ENCODE results near the gene POLR3G.

The POLR3G gene

DNA sequence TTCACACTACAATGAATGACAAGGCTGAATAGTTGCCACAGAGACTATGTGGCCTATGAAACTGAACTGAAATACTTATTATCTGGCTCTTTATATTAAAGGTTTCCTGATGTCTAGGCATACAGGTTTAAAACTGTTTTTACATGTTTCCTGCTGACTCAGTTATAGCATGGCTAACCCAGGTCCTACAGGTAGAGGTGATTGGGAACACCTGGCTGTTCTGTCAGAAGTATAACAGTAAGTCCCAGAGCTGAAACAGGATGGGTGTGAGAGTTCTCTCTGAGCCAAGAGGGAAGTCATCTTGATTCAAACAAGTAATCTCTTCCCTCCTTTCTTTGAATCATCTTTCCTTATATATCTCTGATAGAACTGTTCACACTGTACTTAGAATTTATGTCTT, 79.0 kb downstream of the POLR3G start:
- Histone ChIP-seq H3K4me3 (ENCODE audit: low read depth, low read length) (no peak overlapping the region), H3K9ac (ENCODE audit: low read depth, low read length) (no peak overlapping the region), H3K27ac (ENCODE audit: low read depth, low read length) (peak overlapping the region; percentile 76), H3K4me1 (ENCODE audit: control insufficient read depth, insufficient read depth, low read length) (peaks cover 48% of the 10 kb centered on the region), H3K27me3 (ENCODE audit: control insufficient read depth, insufficient read depth, low read length) (no peaks in the 10 kb centered on the region), H3K36me3 (ENCODE audit: control insufficient read depth, insufficient read depth, low read length) (no peaks in the 10 kb centered on the region), H3K9me3 (ENCODE audit: control insufficient read depth, insufficient read depth, low read length) (no peaks in the 10 kb centered on the region)

DNA sequence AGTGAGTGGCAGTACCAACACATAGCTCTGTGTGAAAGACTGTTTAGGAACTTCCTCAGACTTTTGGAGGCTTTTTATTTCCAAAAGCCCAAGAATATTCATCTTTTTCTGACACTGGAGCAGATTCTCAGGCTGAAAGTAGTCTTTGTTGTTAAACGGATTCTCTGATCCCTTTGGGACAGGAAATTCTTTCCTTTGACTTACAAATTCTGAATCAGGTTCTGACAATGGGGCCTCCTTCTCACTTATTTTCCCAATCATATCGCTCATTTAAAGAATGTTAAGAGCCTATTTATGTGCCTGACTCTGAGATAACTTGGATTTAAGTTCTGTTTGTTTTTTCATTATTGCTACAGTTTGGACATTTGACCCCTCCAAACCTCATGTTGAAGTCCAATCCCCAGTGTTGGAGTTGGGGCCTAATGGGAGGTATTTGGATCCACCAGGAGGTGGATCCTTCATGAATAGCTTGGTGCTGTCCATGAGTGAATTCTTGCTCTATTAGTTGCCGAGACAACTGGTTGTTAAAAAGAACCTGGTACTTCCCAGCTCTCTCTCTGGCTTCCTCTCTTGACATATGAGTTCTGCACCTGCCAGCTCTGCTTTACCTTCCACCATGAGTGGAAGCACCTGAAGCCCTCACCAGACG, 79.8 kb downstream of the POLR3G start:
- no peaks in the 10 kb centered on the region for H3K36me3 ChIP-seq (ENCODE audit: control insufficient read depth, insufficient read depth, low read length)
- H3K4me1 ChIP-seq (ENCODE audit: control insufficient read depth, insufficient read depth, low read length): peaks cover 46% of the 10 kb centered on the region
- no peaks in the 10 kb centered on the region for H3K9me3 ChIP-seq (ENCODE audit: control insufficient read depth, insufficient read depth, low read length)
- H3K27me3 ChIP-seq (ENCODE audit: control insufficient read depth, insufficient read depth, low read length): no peaks in the 10 kb centered on the region
- no peak overlapping the region for H3K4me3 ChIP-seq (ENCODE audit: low read depth, low read length)
- H3K9ac ChIP-seq (ENCODE audit: low read depth, low read length): no peak overlapping the region
- peak overlapping the region; percentile 76 for H3K27ac ChIP-seq (ENCODE audit: low read depth, low read length)

DNA sequence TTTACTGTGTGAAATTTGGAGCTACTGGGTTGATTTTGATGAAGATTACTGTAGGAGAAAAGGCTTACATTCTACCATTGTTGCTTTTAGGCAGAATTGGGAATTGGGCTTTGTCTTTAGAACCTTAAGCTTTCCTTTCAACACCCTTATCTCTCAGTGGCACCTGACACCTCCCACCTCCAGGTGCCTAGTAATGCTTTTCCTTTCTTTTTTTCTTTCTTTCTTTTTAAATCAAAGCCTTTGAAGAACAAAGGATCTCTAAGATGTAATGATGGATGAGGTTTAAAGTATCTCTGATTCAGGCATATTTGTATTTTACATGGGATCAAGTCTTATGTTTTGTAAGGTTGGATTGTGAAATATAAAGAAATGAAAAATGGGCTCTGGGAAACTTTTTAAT, 81.0 kb downstream of the POLR3G start:
- H3K9ac ChIP-seq (ENCODE audit: low read depth, low read length): no peak overlapping the region
- H3K4me3 ChIP-seq (ENCODE audit: low read depth, low read length): no peak overlapping the region
- no peaks in the 10 kb centered on the region for H3K9me3 ChIP-seq (ENCODE audit: control insufficient read depth, insufficient read depth, low read length)
- peaks cover 53% of the 10 kb centered on the region for H3K4me1 ChIP-seq (ENCODE audit: control insufficient read depth, insufficient read depth, low read length)
- H3K27ac ChIP-seq (ENCODE audit: low read depth, low read length): peak overlapping the region; percentile 76
- no peaks in the 10 kb centered on the region for H3K27me3 ChIP-seq (ENCODE audit: control insufficient read depth, insufficient read depth, low read length)
- no peaks in the 10 kb centered on the region for H3K36me3 ChIP-seq (ENCODE audit: control insufficient read depth, insufficient read depth, low read length)

DNA sequence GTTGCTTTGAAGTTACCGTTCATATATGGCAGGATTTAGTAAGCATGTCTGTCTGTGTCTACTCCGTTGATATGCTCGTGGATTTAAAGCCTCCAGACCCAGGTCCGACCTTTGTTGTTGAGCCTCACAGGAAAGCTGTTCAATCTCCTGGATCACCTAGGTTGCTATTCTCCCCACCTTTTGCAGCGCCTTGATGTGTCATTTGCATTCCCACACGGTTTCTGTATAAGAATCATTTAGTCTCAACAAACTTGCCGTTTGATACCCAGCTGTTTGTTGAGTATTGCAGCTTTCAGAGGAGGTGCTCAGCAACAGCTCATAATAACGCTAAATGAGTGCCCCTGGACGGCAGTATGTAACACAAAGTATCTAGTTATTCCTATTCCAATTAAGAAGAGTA, 82.7 kb downstream of the POLR3G start:
- H3K4me3 ChIP-seq (ENCODE audit: low read depth, low read length): peak overlapping the region; percentile 92
- H3K9me3 ChIP-seq (ENCODE audit: control insufficient read depth, insufficient read depth, low read length): no peaks in the 10 kb centered on the region
- H3K4me1 ChIP-seq (ENCODE audit: control insufficient read depth, insufficient read depth, low read length): peaks cover 70% of the 10 kb centered on the region
- no peaks in the 10 kb centered on the region for H3K27me3 ChIP-seq (ENCODE audit: control insufficient read depth, insufficient read depth, low read length)
- H3K36me3 ChIP-seq (ENCODE audit: control insufficient read depth, insufficient read depth, low read length): no peaks in the 10 kb centered on the region
- peak overlapping the region; percentile 65; the same call in 1 of the 2 replicates for H3K9ac ChIP-seq (ENCODE audit: low read depth, low read length)
- peak overlapping the region; percentile 29 for H3K27ac ChIP-seq (ENCODE audit: low read depth, low read length)

DNA sequence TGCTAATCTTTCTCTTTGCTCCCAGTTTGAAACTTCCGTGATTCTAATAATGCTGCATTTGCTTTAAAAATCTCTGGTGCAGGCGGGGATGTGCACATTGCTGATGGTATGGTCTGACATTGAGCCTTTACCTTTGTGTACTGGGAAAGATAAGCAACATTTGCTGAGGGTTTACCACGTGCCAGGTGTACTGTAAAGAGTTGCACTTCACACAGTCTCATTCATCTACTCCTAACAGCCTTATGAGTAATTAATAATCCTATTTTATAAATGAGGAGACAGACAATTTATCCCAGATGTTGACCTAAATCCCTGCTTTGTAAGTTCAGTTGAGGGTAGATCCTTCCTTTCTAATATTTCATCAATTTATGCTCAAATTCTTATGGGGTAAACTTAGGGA, 83.2 kb downstream of the POLR3G start:
- Histone ChIP-seq H3K9ac (ENCODE audit: low read depth, low read length) (peak overlapping the region; percentile 65), H3K9me3 (ENCODE audit: control insufficient read depth, insufficient read depth, low read length) (no peaks in the 10 kb centered on the region), H3K27ac (ENCODE audit: low read depth, low read length) (peak overlapping the region; percentile 87), H3K36me3 (ENCODE audit: control insufficient read depth, insufficient read depth, low read length) (no peaks in the 10 kb centered on the region), H3K27me3 (ENCODE audit: control insufficient read depth, insufficient read depth, low read length) (no peaks in the 10 kb centered on the region), H3K4me3 (ENCODE audit: low read depth, low read length) (peak overlapping the region; percentile 92), H3K4me1 (ENCODE audit: control insufficient read depth, insufficient read depth, low read length) (peaks cover 75% of the 10 kb centered on the region)

DNA sequence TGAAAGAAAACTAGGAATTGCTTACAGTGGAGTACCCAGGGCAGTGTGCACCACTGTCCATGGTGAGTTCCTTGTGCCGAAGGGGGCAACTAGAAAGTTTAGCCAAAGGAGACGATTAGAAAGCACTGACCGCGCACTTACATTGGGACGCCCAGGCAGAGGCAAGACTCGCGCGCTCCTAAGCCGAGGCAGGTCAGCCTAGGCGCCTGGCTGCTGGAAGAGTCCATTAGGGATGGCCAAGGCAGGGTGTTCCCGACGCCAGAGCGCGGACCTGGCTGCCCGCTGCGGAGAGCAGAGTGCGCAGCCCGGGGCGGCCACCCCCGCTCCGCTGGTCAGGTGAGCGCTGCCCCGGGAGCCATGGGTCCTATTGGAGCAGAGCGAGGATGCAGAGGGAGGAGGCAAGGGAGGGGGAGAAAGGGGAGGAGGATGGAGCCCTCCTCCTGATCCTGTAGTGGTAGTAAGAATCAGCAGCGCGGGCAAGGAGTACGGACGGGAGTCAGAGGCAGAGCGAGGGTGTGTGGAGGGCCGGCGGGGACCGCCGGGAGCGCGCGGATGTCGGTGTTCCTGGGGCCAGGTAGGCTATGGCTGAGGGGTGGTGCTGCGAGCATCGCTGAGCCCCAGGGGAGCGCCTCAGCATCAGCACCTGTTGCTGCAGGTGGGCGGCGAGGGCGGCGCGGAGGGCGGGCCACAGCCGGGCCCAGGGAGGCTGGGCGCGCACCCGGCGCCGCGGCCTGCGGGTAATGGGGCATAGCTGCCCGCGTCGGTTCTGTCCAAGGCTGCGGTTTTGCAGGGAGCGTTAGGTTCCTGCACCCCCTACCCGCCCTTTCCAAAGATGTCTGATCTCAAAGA, 83.9 kb downstream of the POLR3G start, which contains the start of gene ADGRV1:
Gene ADGRV1, plus strand, starts transcription at position 454 of the 849 bp plus-strand sequence. Its CDS starts 99 bp downstream, at position 553.
- H3K27ac ChIP-seq (ENCODE audit: low read depth, low read length): peak within 1 kb of the TSS; percentile 92
- H3K36me3 ChIP-seq (ENCODE audit: control insufficient read depth, insufficient read depth, low read length): no peaks in the 10 kb centered on the region
- H3K9ac ChIP-seq (ENCODE audit: low read depth, low read length): peak within 1 kb of the TSS; percentile 71
- H3K9me3 ChIP-seq (ENCODE audit: control insufficient read depth, insufficient read depth, low read length): no peaks in the 10 kb centered on the region
- no peaks in the 10 kb centered on the region for H3K27me3 ChIP-seq (ENCODE audit: control insufficient read depth, insufficient read depth, low read length)
- peak within 1 kb of the TSS; percentile 92 for H3K4me3 ChIP-seq (ENCODE audit: low read depth, low read length)
- peaks cover 79% of the 10 kb centered on the region for H3K4me1 ChIP-seq (ENCODE audit: control insufficient read depth, insufficient read depth, low read length)

DNA sequence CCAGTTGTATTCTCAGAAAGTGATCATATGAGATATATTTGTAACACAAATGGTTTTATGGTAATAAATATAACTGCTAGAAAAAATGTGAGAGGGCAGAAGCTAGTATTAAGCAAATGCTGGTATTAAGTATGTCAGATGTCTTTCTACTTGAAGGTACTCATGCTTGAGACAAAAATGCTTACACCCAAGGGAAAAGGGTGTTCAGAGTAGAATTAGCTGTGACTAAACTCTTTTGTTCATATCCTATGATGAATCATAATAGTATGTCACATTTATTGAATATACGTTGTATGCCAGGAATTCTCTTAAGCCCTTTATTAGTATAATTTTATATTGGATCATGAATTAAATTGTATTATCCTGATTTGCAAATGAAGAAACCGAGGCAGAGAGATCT, 86.1 kb downstream of the POLR3G start:
- Histone ChIP-seq H3K27ac (ENCODE audit: low read depth, low read length) (peak overlapping the region; percentile 21), H3K9ac (ENCODE audit: low read depth, low read length) (no peak overlapping the region), H3K4me3 (ENCODE audit: low read depth, low read length) (peak overlapping the region; percentile 92), H3K9me3 (ENCODE audit: control insufficient read depth, insufficient read depth, low read length) (no peaks in the 10 kb centered on the region), H3K4me1 (ENCODE audit: control insufficient read depth, insufficient read depth, low read length) (peaks cover 74% of the 10 kb centered on the region), H3K27me3 (ENCODE audit: control insufficient read depth, insufficient read depth, low read length) (no peaks in the 10 kb centered on the region), H3K36me3 (ENCODE audit: control insufficient read depth, insufficient read depth, low read length) (no peaks in the 10 kb centered on the region)

DNA sequence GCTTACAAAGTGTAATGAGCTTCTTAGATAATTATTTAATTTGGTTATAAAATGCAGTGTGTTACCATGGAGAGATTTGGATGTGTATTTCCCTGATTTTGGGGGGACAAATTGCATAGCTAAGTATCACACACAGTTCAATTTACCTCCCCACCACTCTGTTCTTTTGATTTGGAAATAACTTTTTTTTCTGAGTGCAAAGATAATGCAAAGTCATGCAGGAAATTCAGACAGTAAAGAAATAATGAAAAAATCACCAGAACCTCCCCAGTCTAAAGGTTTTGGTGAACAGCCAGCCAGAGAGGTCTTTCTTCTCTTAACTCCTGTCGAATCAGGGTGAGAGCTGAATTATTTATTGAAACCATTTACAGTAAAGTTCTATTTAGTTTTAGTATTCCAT, 87.1 kb downstream of the POLR3G start:
- H3K36me3 ChIP-seq (ENCODE audit: control insufficient read depth, insufficient read depth, low read length): no peaks in the 10 kb centered on the region
- H3K4me3 ChIP-seq (ENCODE audit: low read depth, low read length): peak overlapping the region; percentile 92; the same call in 1 of the 2 replicates
- H3K4me1 ChIP-seq (ENCODE audit: control insufficient read depth, insufficient read depth, low read length): peaks cover 65% of the 10 kb centered on the region
- no peaks in the 10 kb centered on the region; the same call in 1 of the 2 replicates for H3K9me3 ChIP-seq (ENCODE audit: control insufficient read depth, insufficient read depth, low read length)
- H3K9ac ChIP-seq (ENCODE audit: low read depth, low read length): no peak overlapping the region
- no peaks in the 10 kb centered on the region for H3K27me3 ChIP-seq (ENCODE audit: control insufficient read depth, insufficient read depth, low read length)
- peak overlapping the region; percentile 73 for H3K27ac ChIP-seq (ENCODE audit: low read depth, low read length)

DNA sequence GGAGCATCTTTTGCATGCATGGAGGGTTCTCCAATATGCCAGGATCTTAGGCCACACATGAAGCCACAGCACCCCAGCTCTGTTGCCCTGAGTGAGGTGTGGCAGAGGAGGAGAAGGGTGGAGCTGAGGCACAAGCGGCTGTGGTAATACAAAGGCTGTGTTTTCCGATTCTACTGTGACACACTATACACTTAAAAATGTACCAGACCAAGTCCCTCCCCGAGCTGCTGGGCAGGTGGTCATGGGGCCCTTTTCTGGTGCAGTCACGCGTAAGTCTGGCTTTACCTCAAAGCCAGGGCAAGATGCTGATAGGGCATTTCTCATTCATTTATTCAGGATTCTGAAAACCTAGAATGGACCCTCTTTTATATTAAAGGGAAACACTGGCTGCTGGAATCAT, 87.7 kb downstream of the POLR3G start:
- Histone ChIP-seq H3K27ac (ENCODE audit: low read depth, low read length) (peak overlapping the region; percentile 73), H3K9me3 (ENCODE audit: control insufficient read depth, insufficient read depth, low read length) (no peaks in the 10 kb centered on the region; the same call in 1 of the 2 replicates), H3K9ac (ENCODE audit: low read depth, low read length) (no peak overlapping the region), H3K36me3 (ENCODE audit: control insufficient read depth, insufficient read depth, low read length) (no peaks in the 10 kb centered on the region), H3K4me1 (ENCODE audit: control insufficient read depth, insufficient read depth, low read length) (peaks cover 59% of the 10 kb centered on the region), H3K27me3 (ENCODE audit: control insufficient read depth, insufficient read depth, low read length) (no peaks in the 10 kb centered on the region), H3K4me3 (ENCODE audit: low read depth, low read length) (peak overlapping the region; percentile 92)

DNA sequence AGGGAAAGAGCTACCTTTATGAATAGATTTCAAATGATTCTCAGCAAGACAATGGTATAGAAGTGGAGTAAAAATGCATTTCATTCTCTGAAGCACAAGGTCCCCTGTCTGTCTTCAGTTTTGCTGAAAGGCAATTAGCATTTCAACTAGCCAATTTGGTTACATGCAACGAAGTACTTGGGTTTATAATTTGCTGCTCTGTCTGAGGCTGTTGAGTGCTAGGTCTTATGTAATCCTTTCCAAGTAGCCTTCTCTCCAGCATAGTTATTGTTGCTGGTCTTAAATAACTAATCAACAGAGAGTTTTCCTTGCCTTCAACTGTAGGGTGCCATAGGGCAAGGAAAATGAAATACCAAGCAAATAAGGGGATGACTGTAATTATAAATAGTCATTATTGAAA, 88.4 kb downstream of the POLR3G start:
- no peak overlapping the region for H3K9ac ChIP-seq (ENCODE audit: low read depth, low read length)
- no peaks in the 10 kb centered on the region for H3K27me3 ChIP-seq (ENCODE audit: control insufficient read depth, insufficient read depth, low read length)
- H3K4me3 ChIP-seq (ENCODE audit: low read depth, low read length): peak overlapping the region; percentile 92
- H3K9me3 ChIP-seq (ENCODE audit: control insufficient read depth, insufficient read depth, low read length): no peaks in the 10 kb centered on the region; the same call in 1 of the 2 replicates
- peak overlapping the region; percentile 73 for H3K27ac ChIP-seq (ENCODE audit: low read depth, low read length)
- no peaks in the 10 kb centered on the region; the same call in 1 of the 2 replicates for H3K36me3 ChIP-seq (ENCODE audit: control insufficient read depth, insufficient read depth, low read length)
- peaks cover 54% of the 10 kb centered on the region for H3K4me1 ChIP-seq (ENCODE audit: control insufficient read depth, insufficient read depth, low read length)
